GM19372 (cell line): ENCODE data around the gene TECPR1.
A peak's percentile ranks its signal among the peaks of the same experiment; 100 is the strongest.

ENCODE experiments used
- ATAC-seq: cut with Tn5 transposase; IDR thresholded peaks from one replicate; pipeline ENCODE4 v1.9.1; 2021; ENCODE audit warnings: mild to moderate bottlenecking, low read depth, moderate library complexity; ENCODE audit not compliant: unreplicated experiment

TECPR1 gene

GRCh38 chr7:98213888-98214810, 37.9 kb downstream of the TECPR1 start:
- ATAC-seq = no peak

- ATAC-seq = no peak
Observed at GRCh38 chr7:98213296-98213887, 38.6 kb downstream of the TECPR1 start.

- no peak for ATAC-seq
Observed at GRCh38 chr7:98212532-98213041, 39.4 kb downstream of the TECPR1 start.

- peak; percentile 5 for ATAC-seq
Observed at GRCh38 chr7:98211676-98212531, 40.1 kb downstream of the TECPR1 start.

GRCh38 chr7:98211221-98211675, 40.8 kb downstream of the TECPR1 start, which contains the start of gene BHLHA15:
TSS of gene BHLHA15 (plus strand) at chr7:98211439. CDS start at chr7:98212310, 871 bp downstream.
- peak; percentile 68 for ATAC-seq

GRCh38 chr7:98210513-98211220, 41.4 kb downstream of the TECPR1 start:
- ATAC-seq = no peak

- no peak for ATAC-seq
Observed at GRCh38 chr7:98209166-98209920, 42.7 kb downstream of the TECPR1 start.

- no peak for ATAC-seq
Observed at GRCh38 chr7:98206451-98207330, 45.3 kb downstream of the TECPR1 start.

- no peak for ATAC-seq
Observed at GRCh38 chr7:98205162-98205845, 46.7 kb downstream of the TECPR1 start.

- no peak for ATAC-seq
Observed at GRCh38 chr7:98204670-98205069, 47.4 kb downstream of the TECPR1 start.

- ATAC-seq = no peak
Observed at GRCh38 chr7:98203964-98204605, 47.9 kb downstream of the TECPR1 start.

- ATAC-seq = no peak
Observed at GRCh38 chr7:98203261-98203963, 48.6 kb downstream of the TECPR1 start.

- ATAC-seq = peak; percentile 87
Observed at GRCh38 chr7:98202367-98203195, 49.5 kb downstream of the TECPR1 start.

GRCh38 chr7:98200364-98200763, 51.7 kb downstream of the TECPR1 start:
- ATAC-seq = no peak

GRCh38 chr7:98199131-98199530, 52.9 kb downstream of the TECPR1 start:
- no peak for ATAC-seq
